ENCODE data around the gene PTPRQ.
"Not testable (repeated sequence)": the region's sequence is repeated elsewhere in the genome, so short reads cannot be mapped to it uniquely, and the experiment has no call there.

The PTPRQ gene

GRCh38 chr12:80422550-80422949 lies 21.5 kb upstream of the PTPRQ start:
- Histone ChIP-seq H3K36me3 (ENCODE audit: control insufficient read depth, insufficient read depth, low read length) (no peaks in the 10 kb centered on the region), H3K4me1 (ENCODE audit: control insufficient read depth, insufficient read depth, low read length) (no peaks in the 10 kb centered on the region), H3K9me3 (ENCODE audit: control insufficient read depth, insufficient read depth, low read depth, low read length) (no peaks in the 10 kb centered on the region), H3K4me3 (ENCODE audit: low read depth, low read length) (no peak overlapping the region), H3K9ac (ENCODE audit: low read length) (no peak overlapping the region), H3K27me3 (ENCODE audit: control insufficient read depth, insufficient read depth, low read length) (no peaks in the 10 kb centered on the region), H3K27ac (ENCODE audit: low read depth, low read length) (no peak overlapping the region)

GRCh38 chr12:80432061-80432460 lies 12.0 kb upstream of the PTPRQ start:
- H3K27me3 ChIP-seq (ENCODE audit: control insufficient read depth, insufficient read depth, low read length), result no peaks in the 10 kb centered on the region
- no peak overlapping the region for H3K9ac ChIP-seq (ENCODE audit: low read length)
- H3K4me1 ChIP-seq (ENCODE audit: control insufficient read depth, insufficient read depth, low read length), result no peaks in the 10 kb centered on the region; the same call in 1 of the 2 replicates
- H3K36me3 ChIP-seq (ENCODE audit: control insufficient read depth, insufficient read depth, low read length), result no peaks in the 10 kb centered on the region
- H3K27ac ChIP-seq (ENCODE audit: low read depth, low read length), result no peak overlapping the region
- no peak overlapping the region for H3K4me3 ChIP-seq (ENCODE audit: low read depth, low read length)
- no peaks in the 10 kb centered on the region for H3K9me3 ChIP-seq (ENCODE audit: control insufficient read depth, insufficient read depth, low read depth, low read length)

GRCh38 chr12:80441921-80442320 lies 2.1 kb upstream of the PTPRQ start:
- Histone ChIP-seq H3K36me3 (ENCODE audit: control insufficient read depth, insufficient read depth, low read length) (no peaks in the 10 kb centered on the region), H3K27me3 (ENCODE audit: control insufficient read depth, insufficient read depth, low read length) (no peaks in the 10 kb centered on the region), H3K4me1 (ENCODE audit: control insufficient read depth, insufficient read depth, low read length) (no peaks in the 10 kb centered on the region), H3K4me3 (ENCODE audit: low read depth, low read length) (no peak overlapping the region), H3K9ac (ENCODE audit: low read length) (no peak overlapping the region), H3K9me3 (ENCODE audit: control insufficient read depth, insufficient read depth, low read depth, low read length) (no peaks in the 10 kb centered on the region), H3K27ac (ENCODE audit: low read depth, low read length) (no peak overlapping the region)

GRCh38 chr12:80442426-80443222 lies 1.4 kb upstream of the PTPRQ start:
- Histone ChIP-seq H3K36me3 (ENCODE audit: control insufficient read depth, insufficient read depth, low read length) (no peaks in the 10 kb centered on the region), H3K4me3 (ENCODE audit: low read depth, low read length) (no peak overlapping the region), H3K27ac (ENCODE audit: low read depth, low read length) (no peak overlapping the region), H3K9ac (ENCODE audit: low read length) (no peak overlapping the region), H3K9me3 (ENCODE audit: control insufficient read depth, insufficient read depth, low read depth, low read length) (no peaks in the 10 kb centered on the region), H3K4me1 (ENCODE audit: control insufficient read depth, insufficient read depth, low read length) (no peaks in the 10 kb centered on the region), H3K27me3 (ENCODE audit: control insufficient read depth, insufficient read depth, low read length) (no peaks in the 10 kb centered on the region)

GRCh38 chr12:80445083-80445793 lies 1.2 kb downstream of the PTPRQ start:
- no peak overlapping the region for H3K9ac ChIP-seq (ENCODE audit: low read length)
- no peaks in the 10 kb centered on the region for H3K36me3 ChIP-seq (ENCODE audit: control insufficient read depth, insufficient read depth, low read length)
- H3K4me3 ChIP-seq (ENCODE audit: low read depth, low read length), result no peak overlapping the region
- no peaks in the 10 kb centered on the region for H3K27me3 ChIP-seq (ENCODE audit: control insufficient read depth, insufficient read depth, low read length)
- H3K27ac ChIP-seq (ENCODE audit: low read depth, low read length), result no peak overlapping the region
- H3K4me1 ChIP-seq (ENCODE audit: control insufficient read depth, insufficient read depth, low read length), result no peaks in the 10 kb centered on the region
- no peaks in the 10 kb centered on the region for H3K9me3 ChIP-seq (ENCODE audit: control insufficient read depth, insufficient read depth, low read depth, low read length)

GRCh38 chr12:80456513-80456912 lies 12.5 kb downstream of the PTPRQ start:
- no peaks in the 10 kb centered on the region for H3K4me1 ChIP-seq (ENCODE audit: control insufficient read depth, insufficient read depth, low read length)
- no peak overlapping the region for H3K27ac ChIP-seq (ENCODE audit: low read depth, low read length)

DNA sequence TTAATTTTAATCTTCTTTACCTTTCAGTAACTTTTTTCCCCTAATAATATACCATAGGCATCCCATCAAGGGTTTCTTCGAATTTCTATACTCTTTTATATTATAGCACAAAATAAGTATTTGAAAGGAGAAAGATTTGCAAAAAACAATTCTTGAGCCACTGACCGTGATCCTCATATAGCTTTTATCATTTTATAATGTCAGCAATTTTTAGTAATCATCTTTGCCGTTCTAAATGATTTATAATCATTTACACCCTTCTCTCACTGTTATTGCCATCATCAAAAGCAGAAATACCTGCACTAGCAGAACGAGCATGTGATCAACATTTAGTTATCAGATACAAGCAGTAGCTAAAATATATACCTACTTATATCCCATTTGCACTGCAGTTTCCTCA lies 16.9 kb downstream of the PTPRQ start:
- no peak overlapping the region for H3K4me3 ChIP-seq (ENCODE audit: low read depth, low read length)
- no peak overlapping the region for H3K9ac ChIP-seq (ENCODE audit: low read length)
- H3K27ac ChIP-seq (ENCODE audit: low read depth, low read length), result no peak overlapping the region
- no peaks in the 10 kb centered on the region for H3K4me1 ChIP-seq (ENCODE audit: control insufficient read depth, insufficient read depth, low read length)
- no peaks in the 10 kb centered on the region for H3K27me3 ChIP-seq (ENCODE audit: control insufficient read depth, insufficient read depth, low read length)
- H3K36me3 ChIP-seq (ENCODE audit: control insufficient read depth, insufficient read depth, low read length), result no peaks in the 10 kb centered on the region
- 0 out of 2 replicates have a peak, but pooled peaks cover 2% of the 10 kb centered on the region for H3K9me3 ChIP-seq (ENCODE audit: control insufficient read depth, insufficient read depth, low read depth, low read length)

More at GRCh38 chr12:80456513-80456912, 12.5 kb downstream of the PTPRQ start:
- no peak overlapping the region for H3K4me3 ChIP-seq (ENCODE audit: low read depth, low read length)
- H3K27me3 ChIP-seq (ENCODE audit: control insufficient read depth, insufficient read depth, low read length), result no peaks in the 10 kb centered on the region
- no peaks in the 10 kb centered on the region for H3K36me3 ChIP-seq (ENCODE audit: control insufficient read depth, insufficient read depth, low read length)
- H3K9ac ChIP-seq (ENCODE audit: low read length), result no peak overlapping the region
- H3K9me3 ChIP-seq (ENCODE audit: control insufficient read depth, insufficient read depth, low read depth, low read length), result peaks cover 3% of the 10 kb centered on the region; the same call in 1 of the 2 replicates

DNA sequence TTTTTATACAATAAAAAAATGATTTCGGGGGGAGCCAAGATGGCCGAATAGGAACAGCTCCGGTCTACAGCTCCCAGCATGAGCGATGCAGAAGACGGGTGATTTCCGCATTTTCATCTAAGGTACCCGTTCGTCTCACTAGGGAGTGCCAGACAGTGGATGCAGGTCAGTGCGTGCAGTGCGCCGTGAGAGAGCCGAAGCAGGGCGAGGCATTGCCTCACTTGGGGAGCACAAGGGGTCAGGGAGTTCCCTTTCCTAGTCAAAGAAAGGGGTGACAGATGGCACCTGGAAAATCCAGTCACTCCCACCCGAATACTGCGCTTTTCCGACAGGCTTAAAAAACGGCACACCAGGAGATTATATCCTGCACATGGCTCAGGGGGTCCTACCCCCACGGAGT lies 17.8 kb downstream of the PTPRQ start:
- H3K9me3 ChIP-seq (ENCODE audit: control insufficient read depth, insufficient read depth, low read depth, low read length); H3K4me3 ChIP-seq (ENCODE audit: low read depth, low read length); H3K36me3 ChIP-seq (ENCODE audit: control insufficient read depth, insufficient read depth, low read length); H3K27me3 ChIP-seq (ENCODE audit: control insufficient read depth, insufficient read depth, low read length); H3K9ac ChIP-seq (ENCODE audit: low read length); H3K4me1 ChIP-seq (ENCODE audit: control insufficient read depth, insufficient read depth, low read length); H3K27ac ChIP-seq (ENCODE audit: low read depth, low read length): not testable (repeated sequence)

GRCh38 chr12:80469681-80470080 lies 25.6 kb downstream of the PTPRQ start:
- peaks cover 15% of the 10 kb centered on the region; the same call in 1 of the 2 replicates for H3K4me1 ChIP-seq (ENCODE audit: control insufficient read depth, insufficient read depth, low read length)
- H3K27me3 ChIP-seq (ENCODE audit: control insufficient read depth, insufficient read depth, low read length), result no peaks in the 10 kb centered on the region
- H3K4me3 ChIP-seq (ENCODE audit: low read depth, low read length), result no peak overlapping the region
- no peaks in the 10 kb centered on the region for H3K36me3 ChIP-seq (ENCODE audit: control insufficient read depth, insufficient read depth, low read length)
- no peaks in the 10 kb centered on the region for H3K9me3 ChIP-seq (ENCODE audit: control insufficient read depth, insufficient read depth, low read depth, low read length)
- no peak overlapping the region for H3K9ac ChIP-seq (ENCODE audit: low read length)
- no peak overlapping the region for H3K27ac ChIP-seq (ENCODE audit: low read depth, low read length)

- peaks cover 15% of the 10 kb centered on the region; the same call in 1 of the 2 replicates for H3K4me1 ChIP-seq (ENCODE audit: control insufficient read depth, insufficient read depth, low read length)
- H3K4me3 ChIP-seq (ENCODE audit: low read depth, low read length), result no peak overlapping the region
- H3K9ac ChIP-seq (ENCODE audit: low read length), result no peak overlapping the region
- H3K27ac ChIP-seq (ENCODE audit: low read depth, low read length), result no peak overlapping the region
- no peaks in the 10 kb centered on the region for H3K9me3 ChIP-seq (ENCODE audit: control insufficient read depth, insufficient read depth, low read depth, low read length)
- H3K27me3 ChIP-seq (ENCODE audit: control insufficient read depth, insufficient read depth, low read length), result no peaks in the 10 kb centered on the region
- no peaks in the 10 kb centered on the region for H3K36me3 ChIP-seq (ENCODE audit: control insufficient read depth, insufficient read depth, low read length)
Measured at GRCh38 chr12:80470403-80470802, 26.4 kb downstream of the PTPRQ start.

GRCh38 chr12:80472236-80472635 lies 28.2 kb downstream of the PTPRQ start:
- Histone ChIP-seq H3K9ac (ENCODE audit: low read length) (no peak overlapping the region), H3K36me3 (ENCODE audit: control insufficient read depth, insufficient read depth, low read length) (no peaks in the 10 kb centered on the region), H3K4me3 (ENCODE audit: low read depth, low read length) (no peak overlapping the region), H3K27ac (ENCODE audit: low read depth, low read length) (no peak overlapping the region), H3K4me1 (ENCODE audit: control insufficient read depth, insufficient read depth, low read length) (peaks cover 15% of the 10 kb centered on the region; the same call in 1 of the 2 replicates), H3K9me3 (ENCODE audit: control insufficient read depth, insufficient read depth, low read depth, low read length) (no peaks in the 10 kb centered on the region), H3K27me3 (ENCODE audit: control insufficient read depth, insufficient read depth, low read length) (no peaks in the 10 kb centered on the region)

All from HUES6 (cell line).